HG03064 (cell line): ENCODE data around the gene NADSYN1.

ENCODE experiments used
- ATAC-seq: cut with Tn5 transposase; IDR thresholded peaks from one replicate; pipeline ENCODE4 v1.9.1; 2021; ENCODE audit warnings: low read depth; ENCODE audit not compliant: unreplicated experiment

NADSYN1 gene

DNA sequence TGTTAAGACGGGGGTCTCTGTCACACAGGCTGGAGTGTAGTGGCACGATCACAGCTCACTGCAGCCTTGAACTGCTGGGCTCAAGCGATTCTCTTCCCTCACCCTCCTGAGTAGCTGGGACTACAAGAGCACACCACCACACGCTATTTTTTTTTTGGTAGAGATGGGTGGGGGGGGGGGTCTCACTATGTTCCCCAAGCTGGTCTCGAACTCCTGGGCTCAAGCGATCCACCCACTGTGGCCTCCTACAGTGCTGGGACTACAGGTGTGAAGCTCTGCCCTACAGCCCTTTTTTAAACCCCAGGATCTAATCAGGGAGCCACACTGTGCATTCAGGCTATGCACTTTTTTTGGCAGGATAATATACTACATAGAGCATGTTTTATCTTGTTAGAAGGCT is 3.4 kb upstream of the NADSYN1 start:
- no peak for ATAC-seq

DNA sequence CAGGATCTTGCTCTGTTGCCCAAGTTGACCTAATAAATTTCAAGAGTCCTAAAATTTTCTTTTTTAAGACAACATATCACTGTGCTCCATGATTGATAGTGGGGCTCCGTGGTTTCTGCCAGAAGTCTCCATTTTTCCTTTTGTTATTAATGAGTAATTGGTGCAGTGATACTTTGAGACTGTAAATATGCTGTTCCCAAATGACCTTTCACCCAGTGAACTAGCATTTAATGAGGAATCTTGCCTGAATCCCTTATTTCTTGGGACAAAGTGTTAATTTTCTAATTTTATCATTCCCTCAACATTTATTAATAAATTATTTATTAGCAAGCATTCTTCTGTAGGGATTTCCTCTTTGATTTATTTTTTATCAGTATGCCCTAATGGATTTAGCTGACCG is 2.5 kb upstream of the NADSYN1 start:
- no peak for ATAC-seq

GRCh38 chr11:71450939-71451338 is 2.1 kb upstream of the NADSYN1 start:
- no peak for ATAC-seq

DNA sequence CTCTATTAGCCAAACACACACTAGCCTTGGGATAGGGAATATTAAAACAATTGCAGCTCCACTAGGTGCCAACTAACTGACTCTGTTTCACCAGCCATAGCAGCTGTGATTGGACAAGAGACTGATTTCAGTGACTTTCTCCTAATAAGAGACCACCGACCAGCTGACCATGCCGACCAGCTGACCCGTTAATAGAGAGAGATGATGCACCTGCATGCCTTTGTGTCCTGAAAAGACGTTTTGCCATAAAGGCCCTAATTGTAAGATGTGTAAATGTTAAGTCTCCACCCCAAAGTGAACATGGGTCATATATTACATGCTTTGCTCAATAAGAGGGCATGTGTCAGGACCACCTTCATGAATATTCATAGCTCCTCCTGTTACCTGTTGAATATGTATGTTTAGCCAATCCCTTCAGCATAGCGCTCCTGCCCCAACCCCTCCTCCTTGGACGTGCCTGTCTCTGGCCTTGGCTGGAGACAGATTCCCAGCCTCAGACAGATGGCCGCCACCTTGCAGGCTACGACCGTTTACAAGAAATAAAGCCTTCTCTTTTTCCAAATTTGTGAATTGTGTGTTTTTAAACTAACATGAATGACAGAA is 1.3 kb upstream of the NADSYN1 start:
- ATAC-seq, result no peak

DNA sequence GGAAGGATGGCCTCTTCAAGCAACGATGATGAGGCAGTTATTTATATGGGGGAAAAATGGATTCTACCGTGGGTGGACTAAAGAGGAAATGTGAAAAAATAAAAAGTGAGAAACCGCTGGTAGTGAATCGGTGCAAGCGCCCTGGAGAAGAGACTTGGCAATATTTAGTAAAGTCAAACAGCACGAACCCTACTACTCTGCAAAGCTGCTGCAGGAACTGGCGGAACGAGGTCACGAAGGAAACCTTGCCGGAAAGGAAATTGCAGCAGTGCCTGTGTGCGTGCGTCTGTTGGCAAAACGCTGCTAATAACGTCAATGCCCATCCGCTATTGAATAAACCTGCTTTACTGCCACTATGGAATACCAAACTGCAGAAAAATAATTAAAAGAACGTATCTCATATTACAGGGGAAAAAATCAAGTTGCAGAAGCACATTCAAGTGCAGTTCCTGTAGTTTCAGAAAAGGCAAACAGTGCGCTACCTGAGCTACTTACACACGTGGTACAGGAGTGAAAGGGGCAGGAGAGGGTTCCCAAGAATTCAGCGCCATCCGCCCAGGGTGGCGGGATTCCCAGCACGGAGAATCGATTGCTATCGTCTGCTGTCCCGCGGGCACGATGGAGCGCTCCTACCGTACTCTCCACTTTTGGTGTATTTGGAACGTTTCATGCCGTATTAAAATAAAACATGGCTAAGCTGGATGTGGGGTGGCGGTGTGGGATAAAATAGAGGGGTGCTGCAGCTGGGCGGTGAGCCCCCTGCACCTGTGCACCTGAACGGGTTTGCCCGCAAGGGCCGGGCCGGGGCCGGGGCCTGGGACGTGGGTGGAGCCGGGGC is 585 bp upstream of the NADSYN1 start:
- no peak for ATAC-seq

- ATAC-seq, result no peak
Observed at GRCh38 chr11:71453918-71454304, 908 bp downstream of the NADSYN1 start.

GRCh38 chr11:71454470-71455113 is 1.6 kb downstream of the NADSYN1 start:
- no peak for ATAC-seq

DNA sequence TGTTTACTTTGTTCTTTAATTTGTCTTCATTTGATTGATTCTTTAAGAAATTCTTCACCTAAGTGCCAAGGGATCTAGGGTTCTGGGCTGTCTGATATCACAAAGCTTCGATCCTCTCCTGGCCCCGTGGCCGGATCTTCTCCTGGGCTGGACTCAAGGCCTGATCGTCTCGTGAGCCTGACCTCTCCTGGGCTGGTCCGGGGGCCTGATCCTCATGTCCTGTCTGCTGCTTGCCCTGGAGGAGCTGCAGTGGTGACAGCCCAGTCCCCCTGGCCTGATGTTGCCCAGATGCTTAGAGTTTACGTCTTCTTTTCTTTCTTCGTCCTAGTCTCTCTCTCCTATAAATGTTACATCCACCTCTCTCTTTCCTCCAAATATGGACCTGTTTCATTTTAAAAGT is 3.3 kb downstream of the NADSYN1 start:
- ATAC-seq, result no peak

- ATAC-seq, result no peak
Observed at GRCh38 chr11:71456831-71457230, 3.8 kb downstream of the NADSYN1 start.

DNA sequence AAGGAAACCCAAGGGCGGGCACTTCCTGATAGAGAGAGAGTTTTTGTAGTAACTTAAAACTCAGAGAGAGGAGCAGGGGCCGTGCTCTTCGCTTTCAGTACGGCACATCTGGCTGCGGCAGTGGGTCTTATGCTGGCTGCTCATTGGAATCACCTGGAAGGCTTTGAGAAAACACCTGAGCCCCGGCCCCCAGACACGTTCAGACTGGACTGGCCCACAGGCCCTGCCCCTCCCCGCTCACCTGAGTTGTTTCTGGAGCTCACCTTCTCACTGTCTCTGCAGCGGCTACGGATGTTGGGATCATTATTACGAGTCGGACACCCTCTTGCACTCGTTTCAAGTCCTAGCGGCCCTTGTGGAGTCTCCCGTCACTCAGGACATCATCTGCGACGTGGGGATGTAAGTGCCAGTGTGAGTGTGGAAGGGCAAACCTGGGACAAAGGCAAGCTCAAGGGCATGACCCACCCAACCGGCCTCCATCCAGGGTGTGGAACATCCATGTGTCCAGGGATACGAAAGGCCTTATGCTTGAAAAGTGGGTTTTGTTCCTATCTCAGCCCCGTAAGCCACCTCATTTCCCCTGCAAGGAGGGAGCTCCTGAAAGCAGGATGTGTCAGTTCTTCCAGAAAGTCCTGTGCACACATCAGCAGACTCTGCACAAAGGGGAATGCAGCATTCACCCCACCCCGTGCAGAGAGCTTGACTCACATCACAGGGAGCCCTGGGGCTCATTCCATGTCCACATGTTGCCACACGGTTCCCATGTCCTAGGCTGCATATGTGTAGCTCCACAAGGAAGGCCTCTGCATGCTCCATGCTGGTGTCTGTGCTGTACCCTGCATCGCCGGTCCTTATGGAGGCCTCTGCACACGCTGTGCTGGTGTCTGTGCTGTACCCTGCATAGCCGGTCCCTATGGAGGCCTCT is 5.4 kb downstream of the NADSYN1 start:
- ATAC-seq, result no peak

DNA sequence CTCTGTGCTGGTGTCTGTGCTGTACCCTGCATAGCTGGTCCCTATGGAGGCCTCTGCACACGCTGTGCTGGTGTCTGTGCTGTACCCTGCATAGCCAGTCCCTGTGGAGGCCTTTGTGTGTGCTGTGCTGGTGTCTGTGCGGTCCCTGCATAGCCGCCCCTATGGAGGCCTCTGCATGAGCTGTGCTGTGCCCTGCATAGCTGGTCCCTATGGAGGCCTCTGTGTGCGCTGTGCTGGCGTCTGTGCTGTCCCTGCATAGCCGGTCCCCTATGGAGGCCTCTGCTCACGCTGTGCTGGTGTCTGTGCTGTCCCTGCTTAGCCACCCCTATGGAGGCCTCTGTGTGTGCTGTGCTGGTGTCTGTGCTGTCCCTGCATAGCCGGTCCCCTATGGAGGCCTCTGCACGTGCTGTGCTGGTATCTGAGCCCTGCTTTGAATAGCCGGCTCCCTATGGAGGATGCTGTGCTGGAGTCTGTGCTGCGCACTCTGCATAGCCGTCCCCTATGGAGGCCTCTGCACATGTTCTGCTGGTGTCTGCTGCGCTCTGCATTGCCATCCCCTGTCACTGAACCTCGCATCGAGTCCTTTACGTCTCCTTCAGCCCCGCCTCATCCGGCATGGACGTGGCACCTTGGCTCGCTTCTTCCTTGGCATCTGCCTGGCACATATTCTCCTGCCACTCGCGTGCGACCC is 6.2 kb downstream of the NADSYN1 start:
- no peak for ATAC-seq

- ATAC-seq, result no peak
Observed at GRCh38 chr11:71459767-71460320, 6.8 kb downstream of the NADSYN1 start.

GRCh38 chr11:71461696-71462095 is 8.7 kb downstream of the NADSYN1 start:
- no peak for ATAC-seq

DNA sequence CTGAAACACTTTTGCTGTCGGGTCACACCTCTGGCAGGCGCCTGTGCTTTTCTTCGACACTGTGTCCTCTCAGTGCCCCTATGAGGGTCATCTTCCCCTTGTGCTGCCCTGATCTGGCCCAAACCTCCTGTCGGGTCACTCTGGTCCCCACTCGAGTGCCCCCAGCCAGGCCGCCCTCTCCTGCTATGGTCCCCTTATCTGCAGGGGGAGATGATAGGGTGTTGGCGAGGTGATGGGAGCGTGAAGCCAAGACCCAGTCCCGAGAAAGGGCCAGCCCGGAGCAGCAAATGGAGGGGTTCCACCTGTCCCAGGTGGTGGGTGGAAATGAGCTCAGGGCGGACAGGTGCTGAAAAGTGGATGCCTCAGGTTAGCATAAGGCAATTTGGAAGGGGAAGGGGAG is 9.7 kb downstream of the NADSYN1 start:
- ATAC-seq, result no peak

DNA sequence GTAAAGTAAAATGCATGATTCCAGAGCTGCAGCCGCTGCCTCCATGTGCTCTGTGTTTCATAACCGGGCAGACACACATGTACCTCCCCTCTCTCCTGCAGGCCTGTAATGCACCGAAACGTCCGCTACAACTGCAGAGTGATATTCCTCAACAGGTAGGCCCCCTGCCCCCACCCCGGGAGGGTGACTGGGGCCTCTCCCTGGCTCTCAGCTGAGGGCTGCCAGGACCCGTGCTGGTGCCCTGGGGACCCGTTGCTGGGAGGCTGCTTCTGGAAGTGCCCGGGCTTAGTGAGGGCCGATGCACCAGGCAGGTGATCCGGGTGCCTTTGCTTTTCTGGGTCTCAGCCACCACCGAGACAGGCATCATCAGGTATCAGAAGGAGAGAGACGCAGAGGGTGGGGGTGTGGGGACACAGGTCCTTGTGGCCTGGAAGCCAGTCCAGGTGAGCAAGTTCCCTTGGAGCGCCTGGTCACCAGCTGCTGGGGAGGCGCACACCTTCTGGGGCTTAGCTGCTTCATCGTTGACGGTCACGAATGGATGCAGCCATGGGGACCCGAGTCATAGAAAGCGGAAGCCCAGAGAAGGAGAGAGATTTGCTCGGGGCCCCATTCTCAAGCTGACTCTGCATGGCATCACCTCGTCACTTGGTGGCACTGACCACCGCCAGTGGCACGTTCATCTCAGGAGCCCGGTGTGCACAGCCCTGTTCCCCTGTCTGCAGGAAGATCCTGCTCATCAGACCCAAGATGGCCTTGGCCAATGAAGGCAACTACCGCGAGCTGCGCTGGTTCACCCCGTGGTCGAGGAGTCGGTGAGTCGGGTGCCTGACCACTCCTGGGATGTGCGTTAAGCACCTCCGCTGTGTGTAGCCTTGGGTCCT is 10.6 kb downstream of the NADSYN1 start:
- ATAC-seq, result no peak

GRCh38 chr11:71465054-71465453 is 12.1 kb downstream of the NADSYN1 start:
- no peak for ATAC-seq

GRCh38 chr11:71466358-71466757 is 13.4 kb downstream of the NADSYN1 start:
- ATAC-seq, result no peak

DNA sequence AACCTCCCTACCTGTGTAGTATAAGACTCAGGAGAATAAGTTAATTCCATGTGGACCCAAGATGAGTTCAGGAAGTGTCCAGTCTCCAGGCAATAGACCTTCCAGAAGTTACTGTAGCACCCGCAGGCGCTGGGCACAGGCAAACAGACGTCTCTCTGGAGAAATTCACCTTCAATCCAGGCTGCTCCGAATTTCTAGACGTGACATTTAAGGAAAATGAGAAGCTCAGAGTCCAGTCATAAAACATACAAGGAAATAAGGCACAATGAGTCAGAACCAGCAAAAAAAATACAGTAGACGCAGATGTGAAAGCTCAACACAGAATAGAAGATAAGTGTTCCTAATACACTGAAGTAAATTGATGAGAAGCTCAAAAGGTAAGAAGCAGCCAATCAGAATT is 14.2 kb downstream of the NADSYN1 start:
- ATAC-seq, result no peak

DNA sequence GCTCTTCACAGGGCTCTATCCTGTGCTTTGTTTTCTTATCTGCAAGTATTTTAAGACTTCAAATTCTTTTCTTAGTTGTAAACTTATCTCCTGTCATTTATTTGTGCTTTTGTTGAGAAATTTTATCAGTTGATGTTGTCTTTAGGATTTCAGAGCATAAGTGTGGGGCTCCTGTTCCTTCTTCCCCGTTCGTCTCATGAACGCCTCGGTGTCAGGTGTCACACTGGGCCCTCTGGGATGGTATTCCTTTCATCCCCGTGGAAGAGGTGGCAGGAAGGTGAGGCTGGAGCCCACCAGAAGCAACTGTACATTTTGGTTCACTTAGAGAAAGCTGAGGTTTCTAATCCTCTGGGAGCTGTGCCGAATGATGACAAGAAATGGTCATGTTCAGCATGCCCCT is 17.9 kb downstream of the NADSYN1 start:
- ATAC-seq, result no peak
